CD4-positive, alpha-beta T cell treated with Interleukin-12 subunit alpha and Interleukin-12 subunit beta, for 1 hour (primary cell): ENCODE data around the gene CDC42BPB.

Experiments used
- DNase-seq: peaks from one replicate; pipeline ENCODE4 v3.0.0-alpha.2; 2020

Gene CDC42BPB

GRCh38 chr14:103057372-103058163 lies at the start of gene CDC42BPB:
CDC42BPB (minus strand) TSS chr14:103057549; CDS start chr14:103057173, 376 bp downstream.
- peak; percentile 70 for DNase-seq

- peak; percentile 13 for DNase-seq
These were observed 48.3 kb upstream of the CDC42BPB start for GRCh38 chr14:103105580-103106150.

- peak; percentile 72 for DNase-seq
These were observed 47.5 kb upstream of the CDC42BPB start for GRCh38 chr14:103104654-103105452.

- DNase-seq: no peak
These were observed 47.0 kb upstream of the CDC42BPB start for GRCh38 chr14:103104389-103104653.

- DNase-seq: no peak
These were observed 46.4 kb upstream of the CDC42BPB start for GRCh38 chr14:103103461-103104388.

GRCh38 chr14:103102689-103103260 lies 45.4 kb upstream of the CDC42BPB start:
- no peak for DNase-seq

GRCh38 chr14:103101963-103102688 lies 44.8 kb upstream of the CDC42BPB start:
- DNase-seq: no peak

- DNase-seq: no peak
These were observed 44.1 kb upstream of the CDC42BPB start for GRCh38 chr14:103101257-103101962.

- no peak for DNase-seq
These were observed 43.2 kb upstream of the CDC42BPB start for GRCh38 chr14:103100281-103101121.

GRCh38 chr14:103099733-103100280 lies 42.5 kb upstream of the CDC42BPB start:
- DNase-seq: no peak

GRCh38 chr14:103099081-103099732 lies 41.9 kb upstream of the CDC42BPB start:
- no peak for DNase-seq

- no peak for DNase-seq
These were observed 40.9 kb upstream of the CDC42BPB start for GRCh38 chr14:103097994-103098957.

GRCh38 chr14:103097244-103097993 lies 40.1 kb upstream of the CDC42BPB start:
- no peak for DNase-seq

GRCh38 chr14:103096387-103096786 lies 39.0 kb upstream of the CDC42BPB start:
- DNase-seq: no peak

- DNase-seq: no peak
These were observed 37.9 kb upstream of the CDC42BPB start for GRCh38 chr14:103095210-103095778.

GRCh38 chr14:103094406-103095209 lies 37.3 kb upstream of the CDC42BPB start, which contains the start of gene EXOC3L4:
EXOC3L4 (plus strand) TSS chr14:103094725; CDS start chr14:103100220, 5,495 bp downstream.
- no peak for DNase-seq
